Natural killer cell treated with Interleukin-12 subunit alpha and Interleukin-12 subunit beta and Interleukin-15 and Interleukin-18, amount 100 ng/mL, for 72 hours (primary cell): ENCODE measurements around the gene NUTM2G. TPM values are rescaled to one million over a fixed set of nuclear protein-coding genes. Genes with fewer than 3 reads are reported as not detected.
"Not testable (repeated sequence)": the region's sequence is repeated elsewhere in the genome, so short reads cannot be mapped to it uniquely, and the experiment has no call there.

Source experiments
- ATAC-seq, 2 donors: fragments of 150-1000 bp; cut with Tn5 transposase in 1 of 2; sonication (Bioruptor Pico), chemical (Tn5 transposase) in 1 of 2; 2 replicates each; pipeline ENCODE4 v1.10.0; 2021
- DNase-seq: peaks from one replicate; pipeline ENCODE4 v3.0.0; 2022; ENCODE audit warnings: low spot score
- H3K27ac Mint-ChIP-seq, 2 donors: 1 replicate in 1 of 2; 2 replicates in 1 of 2; pipeline ENCODE4 v1.8.0; 2022; ENCODE audit warnings: mixed read lengths in 2 of 2, mild to moderate bottlenecking in 1 of 2, moderate library complexity in 1 of 2
- H3K27me3 Mint-ChIP-seq, 2 donors: 1 replicate in 1 of 2; 2 replicates in 1 of 2; pipeline ENCODE4 v1.8.0; 2022; ENCODE audit warnings: mixed read lengths in 2 of 2
- H3K36me3 Mint-ChIP-seq: one replicate; pipeline ENCODE4 v1.8.0; 2022; ENCODE audit warnings: mixed read lengths
- H3K4me1 Mint-ChIP-seq, 2 donors: 1 replicate in 1 of 2; 2 replicates in 1 of 2; pipeline ENCODE4 v1.8.0; 2022; ENCODE audit warnings: low read depth in 2 of 2, mixed read lengths in 2 of 2, mild to moderate bottlenecking in 1 of 2
- H3K4me3 Mint-ChIP-seq: one replicate; pipeline ENCODE4 v1.8.0; 2022; ENCODE audit warnings: mixed read lengths
- H3K9me3 Mint-ChIP-seq: 2 replicates; pipeline ENCODE4 v1.8.0; 2022; ENCODE audit warnings: mixed read lengths
- total RNA-seq, 2 donors: library from RNA; stranded (reverse); gene quantifications; one replicate each; pipeline ENCODE4 v1.2.3, GENCODE V29; 2022

Gene NUTM2G
- not detected for total RNA-seq

- not testable (repeated sequence) for H3K36me3 Mint-ChIP-seq, H3K27me3 Mint-ChIP-seq, H3K27ac Mint-ChIP-seq
Observed at GRCh38 chr9:96928543-96928942, at the start of gene NUTM2G. NUTM2G (plus strand) TSS chr9:96928843; CDS start chr9:96929025, 182 bp downstream.

GRCh38 chr9:96883922-96884321 is 44.7 kb upstream of the NUTM2G start:
- peaks cover 5 to 10% of the 10 kb centered on the region in 2 donors for H3K27me3 Mint-ChIP-seq
- no peaks in the 10 kb centered on the region for H3K9me3 Mint-ChIP-seq
- no peak overlapping the region for H3K27ac Mint-ChIP-seq
- DNase-seq (no peak), ATAC-seq (no peak)
- H3K4me3 Mint-ChIP-seq: no peak overlapping the region
- H3K4me1 Mint-ChIP-seq: peaks cover 0 to 3% of the 10 kb centered on the region in 2 donors
- H3K36me3 Mint-ChIP-seq: peaks cover 5% of the 10 kb centered on the region

More at GRCh38 chr9:96928543-96928942, at the start of gene NUTM2G:
- H3K4me3 Mint-ChIP-seq, H3K9me3 Mint-ChIP-seq, ATAC-seq, H3K4me1 Mint-ChIP-seq, DNase-seq: not testable (repeated sequence)

- DNase-seq (no peak), ATAC-seq (peak in 1 of 2 donors; percentile 67)
- H3K9me3 Mint-ChIP-seq: no peaks in the 10 kb centered on the region
- peaks cover 5% of the 10 kb centered on the region for H3K36me3 Mint-ChIP-seq
- H3K27me3 Mint-ChIP-seq: peaks cover 5 to 10% of the 10 kb centered on the region in 2 donors
- H3K4me3 Mint-ChIP-seq: no peak overlapping the region
- peaks cover 0 to 3% of the 10 kb centered on the region in 2 donors for H3K4me1 Mint-ChIP-seq
- no peak overlapping the region for H3K27ac Mint-ChIP-seq
Observed at GRCh38 chr9:96884443-96884842, 44.2 kb upstream of the NUTM2G start.

GRCh38 chr9:96885424-96885823 is 43.2 kb upstream of the NUTM2G start:
- ATAC-seq (no peak), DNase-seq (no peak)
- no peak overlapping the region for H3K27ac Mint-ChIP-seq
- peaks cover 3 to 5% of the 10 kb centered on the region in 2 donors for H3K27me3 Mint-ChIP-seq
- peaks cover 0 to 3% of the 10 kb centered on the region in 2 donors for H3K4me1 Mint-ChIP-seq
- no peaks in the 10 kb centered on the region for H3K9me3 Mint-ChIP-seq
- no peak overlapping the region for H3K4me3 Mint-ChIP-seq
- H3K36me3 Mint-ChIP-seq: peaks cover 5% of the 10 kb centered on the region

- H3K36me3 Mint-ChIP-seq: peaks cover 7% of the 10 kb centered on the region
- no peaks in the 10 kb centered on the region for H3K9me3 Mint-ChIP-seq
- no peak for DNase-seq
- ATAC-seq: no peak
- no peaks in the 10 kb centered on the region for H3K27me3 Mint-ChIP-seq
- H3K4me3 Mint-ChIP-seq: no peak overlapping the region
- peaks cover 0 to 3% of the 10 kb centered on the region in 2 donors for H3K4me1 Mint-ChIP-seq
- no peak overlapping the region for H3K27ac Mint-ChIP-seq
Observed at GRCh38 chr9:96888591-96888990, 40.1 kb upstream of the NUTM2G start.

- H3K9me3 Mint-ChIP-seq: no peaks in the 10 kb centered on the region
- H3K27ac Mint-ChIP-seq: no peak overlapping the region
- DNase-seq: no peak
- no peaks in the 10 kb centered on the region for H3K4me1 Mint-ChIP-seq
- H3K36me3 Mint-ChIP-seq: peaks cover 12% of the 10 kb centered on the region
- no peak for ATAC-seq
- H3K4me3 Mint-ChIP-seq: no peak overlapping the region
- no peaks in the 10 kb centered on the region for H3K27me3 Mint-ChIP-seq
Observed at GRCh38 chr9:96892131-96892530, 36.5 kb upstream of the NUTM2G start.

GRCh38 chr9:96900010-96900409 is 28.6 kb upstream of the NUTM2G start:
- H3K27ac Mint-ChIP-seq, H3K27me3 Mint-ChIP-seq, H3K9me3 Mint-ChIP-seq, H3K36me3 Mint-ChIP-seq, H3K4me3 Mint-ChIP-seq, H3K4me1 Mint-ChIP-seq, DNase-seq: not testable (repeated sequence)
- peak; percentile 53 to 78 for ATAC-seq

GRCh38 chr9:96904947-96905722 is 23.5 kb upstream of the NUTM2G start:
- not testable (repeated sequence) for H3K4me3 Mint-ChIP-seq, H3K36me3 Mint-ChIP-seq

GRCh38 chr9:96908479-96908878 is 20.2 kb upstream of the NUTM2G start:
- H3K27ac Mint-ChIP-seq, H3K27me3 Mint-ChIP-seq, H3K4me3 Mint-ChIP-seq, ATAC-seq, DNase-seq, H3K9me3 Mint-ChIP-seq, H3K4me1 Mint-ChIP-seq, H3K36me3 Mint-ChIP-seq: not testable (repeated sequence)

More at GRCh38 chr9:96904947-96905722, 23.5 kb upstream of the NUTM2G start:
- DNase-seq, H3K4me1 Mint-ChIP-seq, H3K27me3 Mint-ChIP-seq, H3K27ac Mint-ChIP-seq, H3K9me3 Mint-ChIP-seq, ATAC-seq: not testable (repeated sequence)

- not testable (repeated sequence) for H3K36me3 Mint-ChIP-seq, H3K27ac Mint-ChIP-seq, H3K27me3 Mint-ChIP-seq, ATAC-seq, H3K9me3 Mint-ChIP-seq, H3K4me3 Mint-ChIP-seq, DNase-seq, H3K4me1 Mint-ChIP-seq
Observed at GRCh38 chr9:96915539-96915938, 13.1 kb upstream of the NUTM2G start.

- not testable (repeated sequence) for H3K4me3 Mint-ChIP-seq, H3K27me3 Mint-ChIP-seq, H3K27ac Mint-ChIP-seq, H3K4me1 Mint-ChIP-seq, H3K36me3 Mint-ChIP-seq, H3K9me3 Mint-ChIP-seq, ATAC-seq, DNase-seq
Observed at GRCh38 chr9:96916531-96916930, 12.1 kb upstream of the NUTM2G start.

- H3K4me1 Mint-ChIP-seq, H3K27ac Mint-ChIP-seq, ATAC-seq: not testable (repeated sequence)
Observed at GRCh38 chr9:96918550-96918949, 10.1 kb upstream of the NUTM2G start.

GRCh38 chr9:96920803-96921202 is 7.8 kb upstream of the NUTM2G start:
- not testable (repeated sequence) for H3K36me3 Mint-ChIP-seq, H3K9me3 Mint-ChIP-seq, DNase-seq, ATAC-seq, H3K4me3 Mint-ChIP-seq, H3K27ac Mint-ChIP-seq, H3K4me1 Mint-ChIP-seq, H3K27me3 Mint-ChIP-seq

More at GRCh38 chr9:96918550-96918949, 10.1 kb upstream of the NUTM2G start:
- H3K36me3 Mint-ChIP-seq, H3K4me3 Mint-ChIP-seq, H3K27me3 Mint-ChIP-seq, DNase-seq, H3K9me3 Mint-ChIP-seq: not testable (repeated sequence)

- ATAC-seq, H3K9me3 Mint-ChIP-seq, H3K36me3 Mint-ChIP-seq, DNase-seq, H3K4me1 Mint-ChIP-seq, H3K4me3 Mint-ChIP-seq, H3K27me3 Mint-ChIP-seq, H3K27ac Mint-ChIP-seq: not testable (repeated sequence)
Observed at GRCh38 chr9:96925587-96925986, 3.1 kb upstream of the NUTM2G start.
